GM13976 (cell line): Measurements from ENCODE around the gene PTGER3.

Experiments used
- DNase-seq: peaks from one replicate; pipeline ENCODE4 v3.0.0; 2012; ENCODE audit warnings: low spot score
- in situ Hi-C: fragments of 300-500 bp; cut with MboI; formaldehyde crosslinking; loops from one replicate; pipeline ENCODE4 v1.12.0; 2022; ENCODE audit warnings: low sequenced_read_pairs, mixed read lengths, inconsistent platforms; ENCODE audit not compliant: unreplicated experiment
- TF ChIP-seq, protein P1 (sequence below): IDR thresholded peaks from 2 replicates; pipeline ENCODE4 v1.5.1; 2012; ENCODE audit warnings: borderline replicate concordance, mild to moderate bottlenecking; ENCODE audit not compliant: insufficient read depth; ENCODE audit errors: extremely low read depth, missing control alignments, control extremely low read depth

Gene PTGER3

DNA sequence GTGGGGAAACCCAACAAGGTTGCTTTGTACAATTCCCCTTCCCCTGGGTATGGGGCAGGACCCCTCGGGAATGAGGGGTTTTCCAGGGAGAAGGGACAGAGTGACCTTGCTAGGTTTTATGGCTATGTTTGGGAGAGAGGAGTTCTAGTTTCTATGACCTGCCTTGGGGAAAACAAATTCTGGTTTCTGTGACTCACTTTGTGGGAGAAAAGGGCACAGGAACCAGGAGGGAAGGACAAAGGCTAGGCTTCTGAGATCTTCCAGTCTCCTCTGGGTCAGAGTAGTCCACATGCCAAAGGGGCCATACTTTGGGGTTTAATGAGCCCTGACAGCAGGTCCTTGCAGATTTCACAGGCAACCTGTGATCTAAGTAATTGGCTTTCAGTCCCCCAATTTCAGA lies 5.5 kb upstream of the PTGER3 start:
- in situ Hi-C loops = loop anchor here (25.0 kb wide), 1 partner anchor 916 kb away; no protein-coding TSS in a partner anchor
- no peak for DNase-seq
- TF ChIP-seq, protein P1, sequence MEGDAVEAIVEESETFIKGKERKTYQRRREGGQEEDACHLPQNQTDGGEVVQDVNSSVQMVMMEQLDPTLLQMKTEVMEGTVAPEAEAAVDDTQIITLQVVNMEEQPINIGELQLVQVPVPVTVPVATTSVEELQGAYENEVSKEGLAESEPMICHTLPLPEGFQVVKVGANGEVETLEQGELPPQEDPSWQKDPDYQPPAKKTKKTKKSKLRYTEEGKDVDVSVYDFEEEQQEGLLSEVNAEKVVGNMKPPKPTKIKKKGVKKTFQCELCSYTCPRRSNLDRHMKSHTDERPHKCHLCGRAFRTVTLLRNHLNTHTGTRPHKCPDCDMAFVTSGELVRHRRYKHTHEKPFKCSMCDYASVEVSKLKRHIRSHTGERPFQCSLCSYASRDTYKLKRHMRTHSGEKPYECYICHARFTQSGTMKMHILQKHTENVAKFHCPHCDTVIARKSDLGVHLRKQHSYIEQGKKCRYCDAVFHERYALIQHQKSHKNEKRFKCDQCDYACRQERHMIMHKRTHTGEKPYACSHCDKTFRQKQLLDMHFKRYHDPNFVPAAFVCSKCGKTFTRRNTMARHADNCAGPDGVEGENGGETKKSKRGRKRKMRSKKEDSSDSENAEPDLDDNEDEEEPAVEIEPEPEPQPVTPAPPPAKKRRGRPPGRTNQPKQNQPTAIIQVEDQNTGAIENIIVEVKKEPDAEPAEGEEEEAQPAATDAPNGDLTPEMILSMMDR = no peak

DNA sequence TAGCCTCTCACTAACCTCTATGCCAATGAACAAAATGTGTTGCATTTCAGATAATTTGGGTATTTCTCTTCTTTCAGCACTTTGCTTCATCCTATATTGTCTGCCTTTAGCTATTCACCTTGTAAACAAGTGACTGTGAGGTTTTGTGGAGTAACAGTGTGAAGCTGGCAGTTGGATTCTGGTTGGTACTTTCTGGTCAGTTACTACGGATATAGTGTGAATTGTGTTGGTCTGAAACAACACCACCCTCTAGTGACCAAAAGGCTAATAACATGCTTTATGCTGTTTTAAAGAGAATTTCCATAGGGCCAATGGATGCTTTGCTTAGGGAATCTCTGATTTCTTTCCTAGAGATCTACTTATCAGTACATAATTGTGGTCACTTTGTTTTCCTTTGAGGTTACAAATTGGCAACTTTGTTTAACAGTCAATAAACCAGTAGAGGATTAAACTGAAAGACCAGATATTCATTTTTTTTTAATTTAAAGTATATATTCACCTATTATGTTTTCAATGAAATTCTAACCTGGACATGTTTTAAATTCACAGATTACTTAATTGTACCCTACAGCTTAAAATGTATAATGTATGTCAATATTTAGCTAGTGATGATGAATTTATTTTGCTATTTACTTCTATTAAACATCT lies 2.5 kb upstream of the PTGER3 start:
- in situ Hi-C loops = loop anchor here (25.0 kb wide), 2 partner anchors 363 to 913 kb away; no protein-coding TSS in a partner anchor
- DNase-seq = peak; percentile 71
- TF ChIP-seq, protein P1 = peak; percentile 48

GRCh38 chr1:71046891-71047634 lies 553 bp downstream of the PTGER3 start:
- TF ChIP-seq, protein P1 = no peak
- in situ Hi-C loops = loop anchor here (25.0 kb wide), 1 partner anchor 360 kb away; no protein-coding TSS in a partner anchor
- peak; percentile 32 for DNase-seq

- DNase-seq = no peak
- in situ Hi-C loops = loop anchor here (25.0 kb wide), 1 partner anchor 358 kb away; no protein-coding TSS in a partner anchor
- TF ChIP-seq, protein P1 = no peak
Measured at GRCh38 chr1:71045463-71046028, 2.1 kb downstream of the PTGER3 start.

GRCh38 chr1:71044833-71045232 lies 2.8 kb downstream of the PTGER3 start:
- in situ Hi-C loops = loop anchor here (25.0 kb wide), 1 partner anchor 358 kb away; no protein-coding TSS in a partner anchor
- TF ChIP-seq, protein P1 = no peak
- DNase-seq = no peak

- in situ Hi-C loops = loop anchor here (25.0 kb wide), 1 partner anchor 356 kb away; no protein-coding TSS in a partner anchor
- TF ChIP-seq, protein P1 = no peak
- no peak for DNase-seq
Measured at GRCh38 chr1:71043065-71043464, 4.6 kb downstream of the PTGER3 start.
